GM12878 (cell line): ENCODE data around the gene HOTAIR.

Source experiments
- ASH2L ChIP-seq: fragments of 300-600, 200-600 bp; sonication (generic); IDR thresholded peaks from 2 replicates; pipeline ENCODE4 v1.6.1; 2017; ENCODE audit warnings: low read depth, mild to moderate bottlenecking, borderline replicate concordance
- ATF2 ChIP-seq: IDR thresholded peaks from 2 replicates; pipeline ENCODE4 v1.6.1; 2012; ENCODE audit warnings: low read length, inconsistent platforms
- CTCF ChIP-seq, 3 experiments: IDR thresholded peaks in 2 of 3; conservative IDR thresholded peaks in 1 of 3; 2 replicates each; pipeline ENCODE4 v1.5.1; 2011; ENCODE audit warnings: low read depth in 3 of 3, low read length in 3 of 3, mild to moderate bottlenecking in 3 of 3, control low read depth in 2 of 3, moderate library complexity in 2 of 3, inconsistent platforms in 1 of 3, mixed read lengths in 1 of 3; ENCODE audit not compliant: control insufficient read depth in 2 of 3, insufficient read depth in 1 of 3; ENCODE audit errors: extremely low read depth in 1 of 3
- EZH2 ChIP-seq: IDR thresholded peaks from 2 replicates; pipeline ENCODE4 v1.6.1; 2012; ENCODE audit warnings: low read depth, mild to moderate bottlenecking, control low read depth, inconsistent platforms, low read length, borderline replicate concordance; ENCODE audit not compliant: control insufficient read depth
- PBX3 ChIP-seq: IDR thresholded peaks from 2 replicates; pipeline ENCODE4 v1.6.1; 2011; ENCODE audit warnings: mild to moderate bottlenecking, low read depth, low read length, moderate library complexity; ENCODE audit not compliant: insufficient replicate concordance
- POLR2A ChIP-seq: IDR thresholded peaks from 2 replicates; pipeline ENCODE4 v1.6.1; 2011; ENCODE audit warnings: low read depth, mild to moderate bottlenecking, low read length
- RELA ChIP-seq: fragments of 450-650 bp; IDR thresholded peaks from 2 replicates; pipeline ENCODE4 v1.8.0; 2014; ENCODE audit warnings: borderline replicate concordance; ENCODE audit not compliant: partially characterized antibody
- RFX5 ChIP-seq: IDR thresholded peaks from 2 replicates; pipeline ENCODE4 v1.6.1; 2011; ENCODE audit warnings: low read depth, low read length, improper control_type of control experiment
- TBL1XR1 ChIP-seq: IDR thresholded peaks from 2 replicates; pipeline ENCODE4 v1.6.1; 2012; ENCODE audit warnings: low read depth, low read length, improper control_type of control experiment
- USF1 ChIP-seq: IDR thresholded peaks from 2 replicates; pipeline ENCODE4 v1.6.1; 2011; ENCODE audit warnings: borderline replicate concordance, low read depth, mild to moderate bottlenecking, moderate library complexity, mixed read lengths, low read length; ENCODE audit not compliant: insufficient read depth; ENCODE audit errors: extremely low read length
- ZBTB4 ChIP-seq: fragments of 450-650 bp; formaldehyde crosslinking; IDR thresholded peaks from 2 replicates; pipeline ENCODE4 v1.4.0; 2022; ENCODE audit warnings: mild to moderate bottlenecking, moderate library complexity

DNA sequence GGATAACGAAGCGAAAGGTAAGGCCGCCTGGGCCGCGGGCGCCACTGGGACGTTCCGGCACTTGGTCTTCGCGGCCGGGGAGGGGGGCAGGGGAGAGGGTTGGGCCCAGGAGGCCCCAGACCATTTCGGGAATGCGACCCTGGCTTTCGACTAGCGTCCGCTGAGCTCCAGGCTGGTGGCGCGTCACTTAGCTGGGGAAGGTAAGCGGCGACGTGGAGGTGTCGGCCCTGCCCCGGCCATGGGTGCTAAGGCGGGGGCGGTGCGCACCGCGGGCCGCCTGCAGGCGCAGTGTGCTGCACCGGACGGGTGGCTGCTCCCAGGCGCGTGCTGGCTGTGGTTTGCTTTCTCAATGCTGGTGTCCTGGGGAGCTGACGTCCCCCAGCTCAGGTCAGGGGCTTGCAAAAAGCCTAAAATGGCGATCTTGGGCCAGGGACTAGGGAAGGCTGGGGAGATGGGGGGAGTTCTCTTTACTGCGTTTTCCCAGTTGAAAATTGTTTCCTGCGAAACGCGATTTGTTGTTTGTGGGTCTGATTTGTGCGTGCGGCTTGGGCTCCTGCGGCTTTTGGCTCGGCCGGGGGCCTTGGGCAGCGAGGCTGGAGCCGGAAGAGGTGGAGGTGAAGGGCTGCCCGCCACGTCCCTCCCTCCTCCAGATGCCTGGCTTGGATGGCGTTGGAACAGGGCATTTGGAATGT, 11.4 kb upstream of the HOTAIR start:
- no peak for TF ChIP-seq ATF2
- TF ChIP-seq CTCF (IDR thresholded peaks at IDR 0.05 in 2 of 3, conservative IDR thresholded peaks at IDR 0.05 in 1 of 3; ENCODE audit: control insufficient read depth in 2 of 3, extremely low read depth in 1 of 3, insufficient read depth in 1 of 3, low read depth in 3 of 3, low read length in 3 of 3): no peak
- TF ChIP-seq RELA: no peak
- TF ChIP-seq USF1: no peak
- no peak for TF ChIP-seq RFX5
- no peak for TF ChIP-seq ASH2L
- TF ChIP-seq TBL1XR1: no peak
- TF ChIP-seq EZH2: no peak
- TF ChIP-seq POLR2A: no peak
- no peak for TF ChIP-seq PBX3
- TF ChIP-seq ZBTB4 (CRISPR knock-in tag): no peak
